GM19463 (cell line): ENCODE measurements around the gene ADGRG6.
"Not testable (repeated sequence)": the region's sequence is repeated elsewhere in the genome, so short reads cannot be mapped to it uniquely, and the experiment has no call there.

ENCODE experiments used
- ATAC-seq: cut with Tn5 transposase; IDR thresholded peaks from one replicate; pipeline ENCODE4 v1.9.1; 2021; ENCODE audit warnings: mild to moderate bottlenecking, moderate library complexity; ENCODE audit not compliant: unreplicated experiment

Gene ADGRG6

GRCh38 chr6:142404751-142405150, 102.9 kb downstream of the ADGRG6 start:
- no peak for ATAC-seq

GRCh38 chr6:142406131-142406530, 104.3 kb downstream of the ADGRG6 start:
- ATAC-seq, result no peak

- no peak for ATAC-seq
These were observed 106.0 kb downstream of the ADGRG6 start for GRCh38 chr6:142407685-142408273.

GRCh38 chr6:142408409-142408808, 106.6 kb downstream of the ADGRG6 start:
- ATAC-seq, result no peak

GRCh38 chr6:142409794-142410193, 108.0 kb downstream of the ADGRG6 start:
- no peak for ATAC-seq

- no peak for ATAC-seq
These were observed 109.3 kb downstream of the ADGRG6 start for GRCh38 chr6:142411145-142411544.

- no peak for ATAC-seq
These were observed 110.4 kb downstream of the ADGRG6 start for GRCh38 chr6:142412241-142412640.

GRCh38 chr6:142412658-142413057, 110.9 kb downstream of the ADGRG6 start:
- ATAC-seq, result no peak

GRCh38 chr6:142413111-142413510, 111.3 kb downstream of the ADGRG6 start:
- no peak for ATAC-seq

- ATAC-seq, result no peak
These were observed 112.8 kb downstream of the ADGRG6 start for GRCh38 chr6:142414462-142415250.

- ATAC-seq, result no peak
These were observed 114.4 kb downstream of the ADGRG6 start for GRCh38 chr6:142416179-142416578.

GRCh38 chr6:142416686-142417085, 114.9 kb downstream of the ADGRG6 start:
- no peak for ATAC-seq

- ATAC-seq, result no peak
These were observed 115.5 kb downstream of the ADGRG6 start for GRCh38 chr6:142417331-142417750.

- no peak for ATAC-seq
These were observed 117.3 kb downstream of the ADGRG6 start for GRCh38 chr6:142419071-142419470.

GRCh38 chr6:142420802-142421201, 119.0 kb downstream of the ADGRG6 start:
- no peak for ATAC-seq

- ATAC-seq, result no peak
These were observed 119.7 kb downstream of the ADGRG6 start for GRCh38 chr6:142421285-142422117.

GRCh38 chr6:142426444-142427132, 124.8 kb downstream of the ADGRG6 start:
- ATAC-seq, result not testable (repeated sequence)

GRCh38 chr6:142428468-142428867, 126.7 kb downstream of the ADGRG6 start:
- not testable (repeated sequence) for ATAC-seq

- no peak for ATAC-seq
These were observed 127.4 kb downstream of the ADGRG6 start for GRCh38 chr6:142429195-142429594.

GRCh38 chr6:142433419-142433818, 131.6 kb downstream of the ADGRG6 start:
- no peak for ATAC-seq

GRCh38 chr6:142438898-142439297, 137.1 kb downstream of the ADGRG6 start:
- no peak for ATAC-seq
